ENCODE results near the gene HS6ST3.

- TF ChIP-seq, protein P1, sequence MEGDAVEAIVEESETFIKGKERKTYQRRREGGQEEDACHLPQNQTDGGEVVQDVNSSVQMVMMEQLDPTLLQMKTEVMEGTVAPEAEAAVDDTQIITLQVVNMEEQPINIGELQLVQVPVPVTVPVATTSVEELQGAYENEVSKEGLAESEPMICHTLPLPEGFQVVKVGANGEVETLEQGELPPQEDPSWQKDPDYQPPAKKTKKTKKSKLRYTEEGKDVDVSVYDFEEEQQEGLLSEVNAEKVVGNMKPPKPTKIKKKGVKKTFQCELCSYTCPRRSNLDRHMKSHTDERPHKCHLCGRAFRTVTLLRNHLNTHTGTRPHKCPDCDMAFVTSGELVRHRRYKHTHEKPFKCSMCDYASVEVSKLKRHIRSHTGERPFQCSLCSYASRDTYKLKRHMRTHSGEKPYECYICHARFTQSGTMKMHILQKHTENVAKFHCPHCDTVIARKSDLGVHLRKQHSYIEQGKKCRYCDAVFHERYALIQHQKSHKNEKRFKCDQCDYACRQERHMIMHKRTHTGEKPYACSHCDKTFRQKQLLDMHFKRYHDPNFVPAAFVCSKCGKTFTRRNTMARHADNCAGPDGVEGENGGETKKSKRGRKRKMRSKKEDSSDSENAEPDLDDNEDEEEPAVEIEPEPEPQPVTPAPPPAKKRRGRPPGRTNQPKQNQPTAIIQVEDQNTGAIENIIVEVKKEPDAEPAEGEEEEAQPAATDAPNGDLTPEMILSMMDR (IDR thresholded peaks at IDR 0.05): no peak
- no peak for TF ChIP-seq EP300 (IDR thresholded peaks at IDR 0.05)
- no peak for TF ChIP-seq POLR2AphosphoS5 (IDR thresholded peaks at IDR 0.05)
- no peak for TF ChIP-seq POLR2A (IDR thresholded peaks at IDR 0.05)
Observed at GRCh38 chr13:96792188-96792587, 702.3 kb downstream of the HS6ST3 start.

Data from upper lobe of left lung (tissue), 4 donors.